Kidney epithelial cell (primary cell): ENCODE measurements around the gene TMEM81. TPM values are rescaled to one million over a fixed set of nuclear protein-coding genes. Genes with fewer than 3 reads are reported as not detected.

ENCODE experiments used
- DNase-seq: peaks from one replicate; pipeline ENCODE4 v3.0.0-alpha.2; 2010; ENCODE audit warnings: low read depth
- H3K27me3 ChIP-seq: 2 replicates; pipeline ENCODE4 v1.6.0; 2011; ENCODE audit warnings: low read length; ENCODE audit not compliant: control insufficient read depth, insufficient read depth
- H3K36me3 ChIP-seq: 2 replicates; pipeline ENCODE4 v1.5.1; 2011; ENCODE audit warnings: low read length; ENCODE audit not compliant: control insufficient read depth, insufficient read depth
- H3K4me3 ChIP-seq: 2 replicates; pipeline ENCODE4 v1.5.1; 2011; ENCODE audit warnings: low read depth, mild to moderate bottlenecking, control low read depth, low read length
- CTCF ChIP-seq: IDR thresholded peaks from 2 replicates; pipeline ENCODE4 v1.5.1; 2011; ENCODE audit warnings: mild to moderate bottlenecking, moderate library complexity, low read length, control low read depth, inconsistent platforms; ENCODE audit not compliant: insufficient read depth, poor library complexity, severe bottlenecking
- total RNA-seq: library from RNA; depleted of rRNA; stranded (reverse); fragments of >200 nt; gene quantifications from 2 replicates; pipeline ENCODE4 v1.2.3, GENCODE V29; 2015

TMEM81 gene
- total RNA-seq, 1 donor from 2014 or later, result 3.0 TPM

GRCh38 chr1:205071801-205072200 lies 12.5 kb downstream of the TMEM81 start:
- peaks cover 4% of the 10 kb centered on the region for H3K27me3 ChIP-seq
- H3K4me3 ChIP-seq, result no peak overlapping the region
- H3K36me3 ChIP-seq, result no peaks in the 10 kb centered on the region
- no peak for TF ChIP-seq CTCF
- no peak for DNase-seq

DNA sequence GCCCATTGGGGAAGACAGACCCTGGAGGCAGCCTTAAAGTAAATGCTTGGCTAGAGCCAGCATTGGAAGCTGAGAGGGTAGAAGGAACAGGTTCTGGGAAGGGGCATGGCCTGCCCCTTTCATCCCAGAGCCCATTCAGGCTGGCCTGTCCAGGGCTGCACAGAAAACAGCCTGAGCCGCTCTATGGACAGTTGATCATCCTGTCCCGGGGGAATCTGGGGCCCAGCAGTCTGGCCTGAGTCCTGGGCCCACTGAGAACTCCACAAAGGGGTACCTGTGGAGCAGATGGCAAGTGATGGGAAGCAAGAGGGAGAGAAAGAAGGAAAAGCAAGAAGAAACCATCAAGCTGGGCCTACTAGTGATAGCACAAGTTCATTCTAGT lies 13.2 kb downstream of the TMEM81 start:
- Histone ChIP-seq H3K4me3 (no peak overlapping the region), H3K27me3 (peaks cover 4% of the 10 kb centered on the region), H3K36me3 (no peaks in the 10 kb centered on the region)
- DNase-seq, result no peak
- TF ChIP-seq CTCF, result no peak

DNA sequence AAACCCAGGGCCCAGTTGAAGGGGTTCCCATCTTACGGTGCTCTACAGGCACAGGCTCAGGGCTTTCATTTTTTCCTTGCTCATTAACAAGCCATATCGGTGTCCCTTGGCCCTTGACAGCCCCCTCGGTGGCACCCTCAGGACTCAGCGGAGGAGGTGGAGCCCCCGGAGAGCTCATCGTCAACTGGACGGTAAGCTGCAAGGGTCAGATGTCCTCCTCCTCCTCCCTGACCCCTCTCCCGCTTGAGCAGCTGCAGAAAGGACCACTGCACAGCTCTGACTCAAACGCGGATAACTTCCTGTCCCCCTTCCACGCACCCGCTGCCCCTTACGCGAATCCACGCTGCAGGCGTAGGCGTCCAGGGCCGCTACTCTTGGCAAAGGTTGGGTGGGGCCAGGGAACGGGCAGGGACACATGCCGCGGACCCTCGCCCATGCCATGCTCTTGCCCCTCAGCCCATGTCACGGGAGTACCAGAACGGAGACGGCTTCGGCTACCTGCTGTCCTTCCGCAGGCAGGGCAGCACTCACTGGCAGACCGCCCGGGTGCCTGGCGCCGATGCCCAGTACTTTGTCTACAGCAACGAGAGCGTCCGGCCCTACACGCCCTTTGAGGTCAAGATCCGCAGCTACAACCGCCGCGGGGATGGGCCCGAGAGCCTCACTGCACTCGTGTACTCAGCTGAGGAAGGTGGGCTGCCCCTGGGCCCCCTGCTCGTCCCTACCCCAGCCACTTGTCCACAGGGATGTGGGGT lies 14.7 kb downstream of the TMEM81 start:
- no peak for TF ChIP-seq CTCF
- peaks cover 4% of the 10 kb centered on the region for H3K27me3 ChIP-seq
- no peak overlapping the region for H3K4me3 ChIP-seq
- no peak for DNase-seq
- H3K36me3 ChIP-seq, result no peaks in the 10 kb centered on the region

- no peak for DNase-seq
- TF ChIP-seq CTCF, result no peak
- H3K27me3 ChIP-seq, result peaks cover 4% of the 10 kb centered on the region
Measured at GRCh38 chr1:205068457-205069040, 15.7 kb downstream of the TMEM81 start.

GRCh38 chr1:205068001-205068400 lies 16.3 kb downstream of the TMEM81 start:
- no peak for TF ChIP-seq CTCF
- no peak for DNase-seq
- Histone ChIP-seq H3K27me3 (peaks cover 4% of the 10 kb centered on the region), H3K4me3 (no peak overlapping the region), H3K36me3 (no peaks in the 10 kb centered on the region)

More at GRCh38 chr1:205068457-205069040, 15.7 kb downstream of the TMEM81 start:
- no peaks in the 10 kb centered on the region for H3K36me3 ChIP-seq
- no peak overlapping the region for H3K4me3 ChIP-seq
